Neural cell (in vitro differentiated cells): ENCODE measurements around the gene CCL15.

Source experiments
- CTCF ChIP-seq: fragments of 450-650 bp; IDR thresholded peaks from 2 replicates; pipeline ENCODE4 v1.5.1; 2014; ENCODE audit warnings: antibody characterized with exemption, mild to moderate bottlenecking, moderate library complexity; ENCODE audit not compliant: poor library complexity, severe bottlenecking
- EP300 ChIP-seq: fragments of 450-650 bp; conservative IDR thresholded peaks from 2 replicates; pipeline ENCODE4 v1.6.1; 2014; ENCODE audit warnings: antibody characterized with exemption, mild to moderate bottlenecking, moderate library complexity; ENCODE audit not compliant: poor library complexity, severe bottlenecking
- POLR2AphosphoS5 ChIP-seq: IDR thresholded peaks from 2 replicates; pipeline ENCODE4 v1.6.1; 2012
- RAD21 ChIP-seq: fragments of 450-650 bp; conservative IDR thresholded peaks from 2 replicates; pipeline ENCODE4 v1.6.1; 2014; ENCODE audit warnings: antibody characterized with exemption, mild to moderate bottlenecking, moderate library complexity

GRCh38 chr17:35968520-35969054 lies 32.8 kb downstream of the CCL15 start:
- no peak for TF ChIP-seq CTCF
- no peak for TF ChIP-seq POLR2AphosphoS5
- TF ChIP-seq EP300 = no peak
- TF ChIP-seq RAD21 = no peak
